Mesodermal cell (in vitro differentiated cells): ENCODE data around the gene SYNDIG1.
"Not testable (repeated sequence)": the region's sequence is repeated elsewhere in the genome, so short reads cannot be mapped to it uniquely, and the experiment has no call there.

Experiments used
- H3K27ac ChIP-seq: 2 replicates; pipeline ENCODE4 v1.7.0; 2013; ENCODE audit warnings: mild to moderate bottlenecking, low read depth, low read length, moderate library complexity; ENCODE audit not compliant: severe bottlenecking
- H3K36me3 ChIP-seq: 2 replicates; pipeline ENCODE4 v1.7.1; 2013; ENCODE audit warnings: mild to moderate bottlenecking, low read length, moderate library complexity; ENCODE audit not compliant: control insufficient read depth, insufficient read depth
- H3K4me1 ChIP-seq: one replicate; pipeline ENCODE4 v1.7.1; 2013; ENCODE audit warnings: mild to moderate bottlenecking, low read length; ENCODE audit not compliant: insufficient read depth, control insufficient read depth, poor library complexity, severe bottlenecking
- H3K4me3 ChIP-seq: 2 replicates; pipeline ENCODE4 v1.7.0; 2013; ENCODE audit warnings: low read length, control low read depth, mild to moderate bottlenecking; ENCODE audit not compliant: insufficient read depth, poor library complexity, severe bottlenecking; ENCODE audit errors: extremely low read depth
- H3K9me3 ChIP-seq: 2 replicates; pipeline ENCODE4 v1.7.1; 2013; ENCODE audit warnings: mild to moderate bottlenecking, low read length, moderate library complexity; ENCODE audit not compliant: control insufficient read depth
- WGBS, 2 experiments: methylation state at CpG; one replicate each; pipeline ENCODE4 v1.1.5; 2013; ENCODE audit warnings: missing lambda C conversion rate in 2 of 2; ENCODE audit not compliant: insufficient coverage in 2 of 2; 5-methylcytosine and 5-hydroxymethylcytosine counted together

Gene SYNDIG1

DNA sequence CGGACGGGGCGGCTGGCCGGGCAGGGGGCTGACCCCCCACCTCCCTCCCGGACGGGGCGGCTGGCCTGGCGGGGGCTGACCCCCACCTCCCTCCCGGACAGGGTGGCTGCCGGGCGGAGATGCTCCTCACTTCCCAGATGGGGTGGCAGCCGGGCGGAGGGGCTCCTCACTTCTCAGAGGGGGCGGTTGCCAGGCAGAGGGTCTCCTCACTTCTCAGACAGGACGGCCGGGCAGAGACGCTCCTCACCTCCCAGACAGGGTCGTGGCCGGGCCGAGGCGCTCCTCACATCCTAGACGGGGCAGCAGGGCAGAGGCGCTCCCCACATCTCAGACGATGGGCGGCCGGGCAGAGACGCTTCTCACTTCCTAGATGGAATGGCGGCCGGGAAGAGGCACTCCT is 156.7 kb downstream of the SYNDIG1 start:
- H3K27ac ChIP-seq, H3K9me3 ChIP-seq, H3K4me3 ChIP-seq, H3K36me3 ChIP-seq, H3K4me1 ChIP-seq: not testable (repeated sequence)
- WGBS, 2 experiments: 93 to 95% methylated on average over 3 to 8 of the region's 29 CpGs

- Histone ChIP-seq H3K36me3 (no peaks in the 10 kb centered on the region), H3K9me3 (no peaks in the 10 kb centered on the region), H3K4me3 (no peak overlapping the region), H3K27ac (no peak overlapping the region), H3K4me1 (no peaks in the 10 kb centered on the region)
- WGBS, 2 experiments: 82 to 93% methylated on average over 6 of the region's 6 CpGs
Measured at GRCh38 chr20:24627291-24627690, 157.9 kb downstream of the SYNDIG1 start.

DNA sequence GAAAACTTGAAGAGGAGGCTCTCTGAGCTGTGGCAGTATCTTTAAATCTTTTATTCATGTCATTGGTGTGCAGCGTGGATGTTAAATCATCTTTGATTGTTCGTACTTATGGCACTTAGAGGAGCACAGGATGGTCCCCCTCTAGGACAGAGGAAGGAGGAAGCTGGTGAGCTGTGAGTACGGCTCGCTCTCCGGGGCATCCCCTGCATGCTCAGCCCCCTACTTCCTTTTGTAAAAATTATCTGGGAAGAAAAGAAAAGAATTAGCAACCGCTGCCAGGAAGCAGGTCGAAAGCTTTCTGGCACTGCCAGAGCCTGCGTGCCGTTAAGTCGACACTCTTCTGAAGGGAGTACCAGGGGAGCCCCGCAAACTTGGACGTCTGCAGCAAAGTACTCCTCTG is 158.5 kb downstream of the SYNDIG1 start:
- H3K4me1 ChIP-seq: no peaks in the 10 kb centered on the region
- WGBS, 2 experiments: 90 to 91% methylated on average over 8 to 10 of the region's 12 CpGs
- no peaks in the 10 kb centered on the region for H3K36me3 ChIP-seq
- H3K4me3 ChIP-seq: no peak overlapping the region
- H3K9me3 ChIP-seq: no peaks in the 10 kb centered on the region
- H3K27ac ChIP-seq: no peak overlapping the region

- Histone ChIP-seq H3K36me3 (no peaks in the 10 kb centered on the region), H3K4me3 (no peak overlapping the region), H3K4me1 (no peaks in the 10 kb centered on the region), H3K9me3 (no peaks in the 10 kb centered on the region), H3K27ac (no peak overlapping the region)
- 94 to 96% methylated on average over 6 of the region's 6 CpGs for WGBS, 2 experiments
Measured at GRCh38 chr20:24628985-24629384, 159.6 kb downstream of the SYNDIG1 start.

- Histone ChIP-seq H3K4me3 (no peak overlapping the region), H3K36me3 (no peaks in the 10 kb centered on the region), H3K27ac (no peak overlapping the region), H3K4me1 (no peaks in the 10 kb centered on the region), H3K9me3 (no peaks in the 10 kb centered on the region)
- 86 to 88% methylated on average over 3 of the region's 3 CpGs for WGBS, 2 experiments
Measured at GRCh38 chr20:24629668-24630067, 160.2 kb downstream of the SYNDIG1 start.

DNA sequence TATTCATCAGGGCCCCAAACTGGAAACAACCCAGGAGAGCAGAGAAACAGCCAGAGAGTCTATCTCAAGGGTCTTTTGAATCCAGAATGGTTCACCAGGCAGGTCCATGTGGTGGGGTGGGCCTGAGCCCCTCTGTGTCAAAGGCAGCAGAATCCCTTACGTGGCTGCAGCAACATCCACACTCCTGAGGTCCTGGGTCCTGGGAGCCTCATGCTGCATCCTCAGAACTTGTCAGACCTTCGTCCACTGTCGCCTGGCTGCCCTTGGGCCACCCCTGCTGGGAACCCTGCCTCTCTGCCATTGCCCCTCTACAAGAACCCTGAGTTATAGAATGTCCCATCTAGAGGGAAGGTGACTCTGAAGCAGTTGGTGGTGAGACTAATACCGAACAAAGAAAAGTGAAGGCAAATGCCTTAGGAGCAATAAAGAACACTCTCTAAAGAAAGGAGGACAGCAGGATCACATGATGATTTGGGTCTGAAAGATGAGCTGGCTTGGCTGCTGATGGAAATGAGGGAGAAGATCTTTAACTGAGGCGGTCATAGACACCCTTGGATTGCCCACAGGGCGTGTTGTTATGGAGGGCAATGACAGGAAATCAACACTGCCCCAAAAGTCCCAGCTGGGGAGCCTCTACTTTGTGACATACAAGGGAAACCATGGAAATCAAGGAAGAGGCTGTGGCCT is 161.2 kb downstream of the SYNDIG1 start:
- Histone ChIP-seq H3K36me3 (no peaks in the 10 kb centered on the region), H3K4me3 (no peak overlapping the region), H3K27ac (no peak overlapping the region), H3K4me1 (no peaks in the 10 kb centered on the region), H3K9me3 (no peaks in the 10 kb centered on the region)
- WGBS, 2 experiments: 96 to 100% methylated on average over 3 to 6 of the region's 6 CpGs

DNA sequence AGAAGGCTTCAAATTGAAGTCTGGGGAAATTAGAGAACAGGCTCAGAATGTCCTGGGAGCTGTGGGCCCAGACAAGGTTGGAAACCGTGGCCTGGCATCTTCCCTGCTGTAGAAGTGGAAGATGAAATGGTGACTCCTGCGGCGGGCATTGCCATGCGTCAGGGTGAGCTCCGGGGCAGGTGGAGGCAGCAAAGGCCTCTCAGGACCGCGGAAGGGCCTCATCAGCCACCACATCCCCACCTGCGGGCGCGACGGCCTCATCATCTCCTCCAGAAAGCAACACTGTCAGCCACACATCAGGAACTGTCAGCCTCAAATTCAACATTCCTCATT is 161.7 kb downstream of the SYNDIG1 start:
- WGBS, 2 experiments: 92 to 95% methylated on average over 3 to 8 of the region's 11 CpGs

DNA sequence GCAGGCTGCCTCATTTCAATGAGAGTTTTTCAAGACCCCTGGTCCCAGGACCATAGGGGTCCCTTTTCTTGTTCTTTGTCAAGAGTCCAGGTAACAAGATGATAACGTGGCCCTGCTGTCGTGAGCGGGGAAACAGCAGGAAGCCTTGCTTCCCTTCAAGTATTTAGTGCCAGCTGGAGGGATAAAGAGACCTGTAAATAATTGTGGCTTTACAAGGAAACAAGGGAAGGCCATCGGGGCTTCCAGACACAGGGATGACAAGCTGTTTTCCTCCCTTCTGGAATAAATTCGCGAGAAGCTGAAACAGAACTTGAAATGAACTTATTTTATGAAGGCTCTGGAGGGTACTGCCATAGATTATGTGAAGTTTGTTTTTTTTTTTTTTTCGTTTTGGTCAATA is 163.2 kb downstream of the SYNDIG1 start:
- Histone ChIP-seq H3K27ac (no peak overlapping the region), H3K36me3 (no peaks in the 10 kb centered on the region), H3K4me1 (no peaks in the 10 kb centered on the region), H3K9me3 (no peaks in the 10 kb centered on the region), H3K4me3 (no peak overlapping the region)
- WGBS, 2 experiments: 70 to 72% methylated on average over 4 of the region's 7 CpGs

More for the DNA sequence above, 161.7 kb downstream of the SYNDIG1 start:
- Histone ChIP-seq H3K4me3 (no peak overlapping the region), H3K27ac (no peak overlapping the region), H3K4me1 (no peaks in the 10 kb centered on the region), H3K9me3 (no peaks in the 10 kb centered on the region), H3K36me3 (no peaks in the 10 kb centered on the region)

- H3K27ac ChIP-seq: no peak overlapping the region
- H3K36me3 ChIP-seq: no peaks in the 10 kb centered on the region
- H3K4me1 ChIP-seq: no peaks in the 10 kb centered on the region
- no peaks in the 10 kb centered on the region for H3K9me3 ChIP-seq
- 84 to 91% methylated on average over 12 of the region's 12 CpGs for WGBS, 2 experiments
- no peak overlapping the region for H3K4me3 ChIP-seq
Measured at GRCh38 chr20:24633026-24633425, 163.6 kb downstream of the SYNDIG1 start.

- no peak overlapping the region for H3K27ac ChIP-seq
- H3K4me3 ChIP-seq: no peak overlapping the region
- WGBS, 2 experiments: 95 to 98% methylated on average over 6 to 8 of the region's 10 CpGs
- no peaks in the 10 kb centered on the region for H3K36me3 ChIP-seq
- H3K4me1 ChIP-seq: no peaks in the 10 kb centered on the region
- H3K9me3 ChIP-seq: no peaks in the 10 kb centered on the region
Measured at GRCh38 chr20:24633521-24633920, 164.1 kb downstream of the SYNDIG1 start.

DNA sequence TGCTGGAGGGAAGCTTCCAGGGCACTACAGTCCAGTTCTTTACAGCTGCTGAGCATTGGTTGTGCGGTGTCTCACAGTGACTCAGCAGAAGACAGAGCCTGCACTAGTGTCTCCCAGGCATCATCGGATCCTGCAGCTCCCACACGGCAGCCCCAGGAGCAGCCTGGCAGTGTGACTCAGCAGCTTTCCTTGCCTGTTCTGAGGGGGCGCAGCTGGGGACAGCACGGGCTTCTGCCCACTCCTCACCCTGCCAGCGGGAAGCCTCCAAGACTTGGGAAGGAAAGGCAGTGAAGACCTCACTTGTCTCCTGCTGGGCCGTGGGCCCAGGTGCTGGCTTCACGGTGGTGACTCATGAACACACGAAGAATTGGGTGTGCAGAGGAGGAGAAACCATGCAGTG is 165.4 kb downstream of the SYNDIG1 start:
- Histone ChIP-seq H3K36me3 (no peaks in the 10 kb centered on the region), H3K27ac (no peak overlapping the region), H3K4me3 (no peak overlapping the region), H3K9me3 (no peaks in the 10 kb centered on the region), H3K4me1 (no peaks in the 10 kb centered on the region)
- WGBS, 2 experiments: 60 to 73% methylated on average over 7 of the region's 9 CpGs
